ENCODE measurements around the gene PKP4. TPM values are rescaled to one million over a fixed set of nuclear protein-coding genes. Genes with fewer than 3 reads are reported as not detected.

The PKP4 gene
- polyA plus RNA-seq, 1 experiment: 24.9 TPM

GRCh38 chr2:158663796-158664195 lies 207.0 kb downstream of the PKP4 start:
- TF ChIP-seq, protein P1, sequence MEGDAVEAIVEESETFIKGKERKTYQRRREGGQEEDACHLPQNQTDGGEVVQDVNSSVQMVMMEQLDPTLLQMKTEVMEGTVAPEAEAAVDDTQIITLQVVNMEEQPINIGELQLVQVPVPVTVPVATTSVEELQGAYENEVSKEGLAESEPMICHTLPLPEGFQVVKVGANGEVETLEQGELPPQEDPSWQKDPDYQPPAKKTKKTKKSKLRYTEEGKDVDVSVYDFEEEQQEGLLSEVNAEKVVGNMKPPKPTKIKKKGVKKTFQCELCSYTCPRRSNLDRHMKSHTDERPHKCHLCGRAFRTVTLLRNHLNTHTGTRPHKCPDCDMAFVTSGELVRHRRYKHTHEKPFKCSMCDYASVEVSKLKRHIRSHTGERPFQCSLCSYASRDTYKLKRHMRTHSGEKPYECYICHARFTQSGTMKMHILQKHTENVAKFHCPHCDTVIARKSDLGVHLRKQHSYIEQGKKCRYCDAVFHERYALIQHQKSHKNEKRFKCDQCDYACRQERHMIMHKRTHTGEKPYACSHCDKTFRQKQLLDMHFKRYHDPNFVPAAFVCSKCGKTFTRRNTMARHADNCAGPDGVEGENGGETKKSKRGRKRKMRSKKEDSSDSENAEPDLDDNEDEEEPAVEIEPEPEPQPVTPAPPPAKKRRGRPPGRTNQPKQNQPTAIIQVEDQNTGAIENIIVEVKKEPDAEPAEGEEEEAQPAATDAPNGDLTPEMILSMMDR (IDR thresholded peaks at IDR 0.05; ENCODE audit: low read depth, low read length): no peak
- Histone ChIP-seq H3K27ac (ENCODE audit: low read depth, low read length) (no peak overlapping the region), H3K9me3 (ENCODE audit: control insufficient read depth, insufficient read depth, low read length) (no peaks in the 10 kb centered on the region), H3K4me3 (ENCODE audit: low read depth, low read length) (no peak overlapping the region), H3K27me3 (ENCODE audit: control insufficient read depth, insufficient read depth, low read length) (no peaks in the 10 kb centered on the region)
- ChIA-PET CTCF (no interaction called here), POLR2A (no interaction called here)
- DNase-seq (ENCODE audit: low read depth, low spot score): no peak

DNA sequence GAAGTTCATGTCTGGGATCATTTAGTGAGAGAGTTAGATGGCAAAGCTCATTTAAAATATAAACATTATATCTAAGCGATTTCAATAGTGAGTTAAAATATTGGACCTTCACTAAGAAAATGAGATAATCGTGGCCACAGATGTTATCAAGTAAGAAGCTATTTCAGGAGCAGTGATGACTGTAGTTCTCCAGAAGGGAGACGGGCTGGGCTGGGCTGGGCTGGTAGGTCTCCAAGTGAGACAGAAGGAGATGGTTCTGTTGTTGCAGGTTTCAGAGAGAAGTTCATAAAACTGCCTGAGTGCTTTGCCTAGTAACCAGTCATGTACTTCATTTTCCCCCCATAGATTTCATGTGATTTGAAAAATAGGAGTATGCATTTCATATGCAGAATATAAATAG lies 208.2 kb downstream of the PKP4 start:
- CTCF ChIA-PET: no interaction called here

DNA sequence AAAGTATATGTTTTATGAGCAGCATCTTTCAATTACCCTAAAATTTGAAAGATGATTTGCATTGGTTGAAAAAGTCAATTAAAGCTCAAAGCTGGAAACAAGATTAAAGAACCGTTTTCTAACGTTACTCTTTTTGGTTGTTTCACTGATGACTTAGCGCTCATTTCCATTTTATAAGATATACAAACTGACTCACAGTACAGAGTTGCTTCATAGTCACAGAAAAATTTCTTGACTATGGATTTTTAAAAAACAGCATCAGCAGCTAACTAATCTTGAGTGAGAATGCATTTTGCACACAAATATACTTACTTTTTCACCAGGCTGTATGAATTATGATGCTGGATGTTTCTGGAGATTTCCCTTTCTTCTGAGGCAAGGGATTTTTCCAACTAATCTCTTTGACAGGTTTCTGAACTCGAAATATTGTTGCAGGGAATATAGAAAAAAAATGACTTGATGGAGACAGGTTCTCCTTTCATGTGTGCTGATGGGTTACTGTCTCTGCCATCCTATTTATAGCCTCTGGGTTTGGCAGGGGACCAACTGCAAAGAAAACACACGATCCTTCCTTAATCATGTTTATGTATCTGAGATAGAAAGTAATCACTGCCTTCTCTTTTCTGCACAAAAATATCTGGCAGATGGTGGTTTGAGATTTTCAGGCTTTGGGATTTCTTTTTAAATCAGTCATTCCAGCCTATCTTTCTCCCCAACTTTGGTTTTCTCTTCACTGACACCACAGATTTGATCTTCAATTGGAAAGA lies 209.0 kb downstream of the PKP4 start:
- no peaks in the 10 kb centered on the region for H3K27me3 ChIP-seq (ENCODE audit: control insufficient read depth, insufficient read depth, low read length)
- H3K4me3 ChIP-seq (ENCODE audit: low read depth, low read length): no peak overlapping the region
- H3K27ac ChIP-seq (ENCODE audit: low read depth, low read length): no peak overlapping the region
- DNase-seq (ENCODE audit: low read depth, low spot score): no peak
- POLR2A ChIA-PET: no interaction called here
- TF ChIP-seq, protein P1 (IDR thresholded peaks at IDR 0.05; ENCODE audit: low read depth, low read length): no peak
- CTCF ChIA-PET: interaction anchor here (1.3 to 1.7 kb wide), 3 partner anchors 47 to 641 kb away, joined by 3 to 6 read pairs (median 4); no protein-coding TSS in a partner anchor
- H3K9me3 ChIP-seq (ENCODE audit: control insufficient read depth, insufficient read depth, low read length): no peaks in the 10 kb centered on the region

More for the DNA sequence above, 208.2 kb downstream of the PKP4 start:
- Histone ChIP-seq H3K27ac (ENCODE audit: low read depth, low read length) (no peak overlapping the region), H3K9me3 (ENCODE audit: control insufficient read depth, insufficient read depth, low read length) (no peaks in the 10 kb centered on the region), H3K27me3 (ENCODE audit: control insufficient read depth, insufficient read depth, low read length) (no peaks in the 10 kb centered on the region), H3K4me3 (ENCODE audit: low read depth, low read length) (no peak overlapping the region)
- POLR2A ChIA-PET: no interaction called here
- TF ChIP-seq, protein P1 (IDR thresholded peaks at IDR 0.05; ENCODE audit: low read depth, low read length): no peak
- DNase-seq (ENCODE audit: low read depth, low spot score): no peak

- TF ChIP-seq, protein P1 (IDR thresholded peaks at IDR 0.05; ENCODE audit: low read depth, low read length): no peak
- Histone ChIP-seq H3K4me3 (ENCODE audit: low read depth, low read length) (no peak overlapping the region), H3K27me3 (ENCODE audit: control insufficient read depth, insufficient read depth, low read length) (no peaks in the 10 kb centered on the region), H3K27ac (ENCODE audit: low read depth, low read length) (no peak overlapping the region), H3K9me3 (ENCODE audit: control insufficient read depth, insufficient read depth, low read length) (no peaks in the 10 kb centered on the region; the same call in 1 of the 2 replicates)
- ChIA-PET POLR2A (no interaction called here), CTCF (interaction anchor here (1.3 to 1.7 kb wide), 3 partner anchors 48 to 643 kb away, joined by 3 to 6 read pairs (median 4); no protein-coding TSS in a partner anchor)
- no peak for DNase-seq (ENCODE audit: low read depth, low spot score)
Observed at GRCh38 chr2:158666969-158667368, 210.2 kb downstream of the PKP4 start.

- ChIA-PET POLR2A (no interaction called here), CTCF (interaction anchor here (0.5 to 1.7 kb wide), 4 partner anchors 20 to 643 kb away, joined by 3 to 6 read pairs (median 4); no protein-coding TSS in a partner anchor)
- H3K9me3 ChIP-seq (ENCODE audit: control insufficient read depth, insufficient read depth, low read length): no peaks in the 10 kb centered on the region; the same call in 1 of the 2 replicates
- TF ChIP-seq, protein P1 (IDR thresholded peaks at IDR 0.05; ENCODE audit: low read depth, low read length): no peak
- no peak overlapping the region for H3K4me3 ChIP-seq (ENCODE audit: low read depth, low read length)
- no peaks in the 10 kb centered on the region for H3K27me3 ChIP-seq (ENCODE audit: control insufficient read depth, insufficient read depth, low read length)
- no peak overlapping the region for H3K27ac ChIP-seq (ENCODE audit: low read depth, low read length)
- peak; percentile 42 for DNase-seq (ENCODE audit: low read depth, low spot score)
Observed at GRCh38 chr2:158667586-158667985, 210.8 kb downstream of the PKP4 start.

Measured in AG04450 (cell line).